T-helper 17 cell (primary cell): Measurements from ENCODE around the gene RAB31. TPM values are rescaled to one million over a fixed set of nuclear protein-coding genes. Genes with fewer than 3 reads are reported as not detected.
"Not testable (repeated sequence)": the region's sequence is repeated elsewhere in the genome, so short reads cannot be mapped to it uniquely, and the experiment has no call there.

Source experiments
- ATAC-seq: fragments of 150-1000 bp; cut with Tn5 transposase; 2 replicates; pipeline ENCODE4 v1.10.0; 2021; ENCODE audit warnings: mild to moderate bottlenecking, moderate library complexity
- DNase-seq, 3 donors: peaks; one replicate each; pipeline versions ENCODE4 v3.0.0 to v3.0.0-alpha.2; 2020 to 2021
- H3K9me3 ChIP-seq: one replicate; pipeline ENCODE4 v1.7.0; 2013; ENCODE audit warnings: low read length, mild to moderate bottlenecking; ENCODE audit not compliant: control insufficient read depth, poor library complexity, severe bottlenecking
- H3K27ac Mint-ChIP-seq: one replicate; pipeline ENCODE4 v1.8.0; 2022; ENCODE audit warnings: mild to moderate bottlenecking, moderate library complexity, mixed read lengths
- H3K27me3 Mint-ChIP-seq: one replicate; pipeline ENCODE4 v1.8.0; 2022; ENCODE audit warnings: mixed read lengths
- H3K36me3 Mint-ChIP-seq: one replicate; pipeline ENCODE4 v1.8.0; 2022; ENCODE audit warnings: low read depth, mixed read lengths
- H3K4me1 Mint-ChIP-seq: one replicate; pipeline ENCODE4 v1.8.0; 2022; ENCODE audit warnings: mild to moderate bottlenecking, mixed read lengths
- H3K4me3 Mint-ChIP-seq: one replicate; pipeline ENCODE4 v1.8.0; 2022; ENCODE audit warnings: mild to moderate bottlenecking, moderate library complexity, mixed read lengths
- total RNA-seq, 4 donors: library from RNA in 2 of 4; stranded (reverse) in 2 of 4; gene quantifications; one replicate each; pipeline ENCODE4 v1.2.3 and lab custom pipeline; 2022 to 2026

RAB31 gene
- total RNA-seq, 2 donors from 2014 or later = 2.9 to 15.6 TPM

GRCh38 chr18:9755615-9756014 lies 47.5 kb downstream of the RAB31 start:
- Mint-ChIP-seq H3K36me3 (no peaks in the 10 kb centered on the region), H3K4me3 (no peak overlapping the region), H3K27me3 (peaks cover 36% of the 10 kb centered on the region), H3K27ac (no peak overlapping the region), H3K4me1 (peaks cover 4% of the 10 kb centered on the region)
- no peaks in the 10 kb centered on the region for H3K9me3 ChIP-seq
- no peak for ATAC-seq
- DNase-seq = no peak

GRCh38 chr18:9756271-9756932 lies 48.3 kb downstream of the RAB31 start:
- no peak for DNase-seq
- Mint-ChIP-seq H3K4me3 (no peak overlapping the region), H3K27me3 (peaks cover 40% of the 10 kb centered on the region), H3K4me1 (peaks cover 4% of the 10 kb centered on the region), H3K36me3 (no peaks in the 10 kb centered on the region), H3K27ac (no peak overlapping the region)
- H3K9me3 ChIP-seq = no peaks in the 10 kb centered on the region
- ATAC-seq = no peak

DNA sequence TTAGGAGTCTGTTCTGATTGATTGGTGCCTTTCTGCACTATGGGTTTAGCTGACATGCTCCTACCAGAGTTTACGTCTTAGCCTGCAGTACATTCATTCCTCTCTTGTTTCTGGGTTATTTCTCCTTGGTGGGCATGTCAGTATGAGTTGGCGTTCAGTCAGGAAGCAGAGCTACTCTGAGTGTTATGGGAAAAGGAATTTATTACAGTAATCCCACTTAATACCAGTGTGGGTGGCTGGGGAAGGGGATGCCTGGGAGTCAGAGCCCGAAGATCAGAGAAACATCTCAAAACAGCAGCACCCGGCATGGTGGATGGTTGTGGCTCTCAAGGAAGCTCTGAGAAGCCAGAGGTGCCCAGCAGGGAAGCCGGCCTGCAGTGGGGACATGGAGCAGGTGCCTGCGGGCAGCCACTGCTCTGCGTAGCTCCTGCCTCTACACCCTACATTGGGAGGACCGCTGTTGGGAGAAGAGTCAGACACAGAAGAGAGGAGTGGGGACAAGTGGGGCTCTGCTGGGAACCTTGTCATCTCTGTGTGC lies 48.9 kb downstream of the RAB31 start:
- H3K4me1 Mint-ChIP-seq = peaks cover 4% of the 10 kb centered on the region
- H3K36me3 Mint-ChIP-seq = no peaks in the 10 kb centered on the region
- no peak for ATAC-seq
- no peak overlapping the region for H3K27ac Mint-ChIP-seq
- no peak overlapping the region for H3K4me3 Mint-ChIP-seq
- no peak for DNase-seq
- peaks cover 39% of the 10 kb centered on the region for H3K27me3 Mint-ChIP-seq
- no peaks in the 10 kb centered on the region for H3K9me3 ChIP-seq

DNA sequence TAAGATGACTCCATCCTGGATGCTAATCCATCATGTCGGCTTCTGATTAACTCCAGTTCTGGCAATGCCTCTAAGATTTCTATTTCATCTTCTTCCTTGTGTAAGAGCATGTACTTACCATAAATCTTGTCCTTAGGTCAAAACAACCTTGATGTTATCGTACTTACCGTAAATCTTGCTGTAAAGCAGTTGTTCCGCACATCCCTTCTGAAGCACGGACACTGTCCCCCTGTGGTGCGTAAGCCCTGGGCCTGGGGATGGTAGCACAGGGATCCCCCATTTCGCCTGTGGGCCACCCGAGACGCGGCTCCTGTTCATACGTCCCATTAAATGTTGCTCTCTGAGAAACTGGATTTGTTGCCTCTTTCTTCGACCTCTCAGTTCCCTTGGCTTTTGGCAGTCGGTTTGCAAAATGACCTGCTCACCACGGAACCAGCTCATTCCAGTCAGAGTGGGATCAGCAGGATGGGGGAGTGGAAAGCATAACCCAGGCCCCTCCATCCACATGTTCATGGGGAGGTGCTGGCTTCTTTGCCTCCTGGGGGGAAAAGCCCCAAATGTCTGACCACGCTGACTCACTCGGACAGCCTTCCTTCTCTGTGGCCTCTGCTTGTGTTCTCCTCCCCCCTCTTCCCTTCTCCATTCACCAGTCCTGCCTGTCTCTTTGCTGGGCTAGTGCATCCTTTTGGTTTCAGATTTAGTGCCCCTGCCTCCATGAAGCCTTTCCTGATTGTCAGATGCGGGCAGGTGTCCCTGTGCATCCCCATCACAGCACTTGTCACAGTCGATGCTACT lies 49.9 kb downstream of the RAB31 start:
- DNase-seq (no peak), ATAC-seq (no peak)
- peaks cover 4% of the 10 kb centered on the region for H3K4me1 Mint-ChIP-seq
- no peaks in the 10 kb centered on the region for H3K9me3 ChIP-seq
- H3K27ac Mint-ChIP-seq = no peak overlapping the region
- H3K4me3 Mint-ChIP-seq = no peak overlapping the region
- no peaks in the 10 kb centered on the region for H3K36me3 Mint-ChIP-seq
- H3K27me3 Mint-ChIP-seq = peaks cover 39% of the 10 kb centered on the region

GRCh38 chr18:9758624-9759075 lies 50.5 kb downstream of the RAB31 start:
- DNase-seq (no peak), ATAC-seq (peak; percentile 12)
- Mint-ChIP-seq H3K4me1 (peaks cover 4% of the 10 kb centered on the region), H3K4me3 (no peak overlapping the region), H3K36me3 (no peaks in the 10 kb centered on the region), H3K27ac (no peak overlapping the region), H3K27me3 (peaks cover 39% of the 10 kb centered on the region)
- H3K9me3 ChIP-seq = no peaks in the 10 kb centered on the region

DNA sequence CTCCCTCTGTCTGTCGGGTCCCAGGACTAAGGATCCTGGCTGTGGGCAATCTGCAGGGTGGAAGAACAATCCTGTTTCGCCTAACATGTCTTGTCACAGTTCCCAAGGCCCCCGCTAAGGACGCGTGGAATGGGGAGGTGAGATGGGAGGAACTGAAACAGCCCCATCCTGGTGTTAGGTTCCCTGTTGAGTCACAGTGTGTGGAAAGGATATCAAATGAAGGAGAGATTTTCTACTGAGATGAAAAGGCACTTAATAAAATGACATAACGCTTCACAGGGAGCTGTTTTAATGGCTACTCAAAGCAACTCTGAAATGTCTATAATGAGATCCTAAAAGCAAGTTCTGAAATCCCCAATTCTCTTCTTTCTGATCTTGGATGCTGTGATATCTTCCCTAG lies 52.5 kb downstream of the RAB31 start:
- no peaks in the 10 kb centered on the region for H3K9me3 ChIP-seq
- Mint-ChIP-seq H3K36me3 (no peaks in the 10 kb centered on the region), H3K27me3 (peaks cover 46% of the 10 kb centered on the region), H3K27ac (no peak overlapping the region), H3K4me3 (no peak overlapping the region), H3K4me1 (peaks cover 4% of the 10 kb centered on the region)
- DNase-seq (no peak), ATAC-seq (no peak)

- no peaks in the 10 kb centered on the region for H3K36me3 Mint-ChIP-seq
- H3K27me3 Mint-ChIP-seq = peaks cover 53% of the 10 kb centered on the region
- no peak overlapping the region for H3K27ac Mint-ChIP-seq
- no peaks in the 10 kb centered on the region for H3K9me3 ChIP-seq
- ATAC-seq = no peak
- peaks cover 4% of the 10 kb centered on the region for H3K4me1 Mint-ChIP-seq
- no peak overlapping the region for H3K4me3 Mint-ChIP-seq
- no peak for DNase-seq
Observed at GRCh38 chr18:9762526-9762925, 54.4 kb downstream of the RAB31 start.

DNA sequence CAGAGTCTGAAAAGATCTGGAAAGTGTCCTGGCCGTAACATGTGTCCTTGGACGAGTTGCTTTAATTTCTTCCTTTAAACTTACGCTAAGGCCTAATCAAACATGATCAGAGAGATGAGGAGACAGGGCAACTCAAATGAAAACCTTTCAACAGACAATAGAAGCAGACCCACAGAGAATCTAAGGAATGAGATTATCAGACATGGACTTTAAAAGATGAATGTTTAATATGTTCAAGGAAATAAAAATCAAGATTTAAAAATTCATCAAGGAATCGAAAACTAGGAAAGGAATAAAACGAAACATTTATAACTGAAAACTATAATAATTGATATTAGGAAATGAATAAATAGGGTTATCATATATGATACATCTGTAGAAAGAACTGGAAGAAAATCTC lies 55.1 kb downstream of the RAB31 start:
- ATAC-seq (no peak), DNase-seq (no peak)
- no peaks in the 10 kb centered on the region for H3K9me3 ChIP-seq
- Mint-ChIP-seq H3K27ac (no peak overlapping the region), H3K27me3 (peaks cover 46% of the 10 kb centered on the region), H3K36me3 (no peaks in the 10 kb centered on the region), H3K4me1 (peaks cover 4% of the 10 kb centered on the region), H3K4me3 (no peak overlapping the region)

DNA sequence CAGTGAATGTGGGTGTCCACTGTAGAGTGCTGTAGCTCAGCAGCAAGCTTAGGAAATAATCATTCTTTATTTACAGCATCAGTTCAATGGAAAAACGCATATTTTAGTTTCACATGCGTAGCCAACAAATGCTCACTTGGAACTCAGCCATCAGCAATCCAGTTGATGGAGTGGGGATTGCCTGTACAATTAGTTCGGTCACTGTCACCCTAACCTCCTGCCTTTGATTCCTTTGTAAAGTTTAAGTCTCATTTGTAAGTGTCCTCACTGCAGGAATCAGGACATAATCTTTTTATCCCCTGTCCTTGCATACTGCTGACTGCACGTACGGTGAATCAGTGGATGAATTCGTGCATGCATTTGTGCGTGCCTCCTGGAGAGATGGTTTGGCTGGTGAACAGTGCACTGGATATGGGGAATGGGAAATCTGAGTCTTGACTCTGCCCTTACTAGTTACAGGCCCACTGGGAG lies 55.9 kb downstream of the RAB31 start:
- Mint-ChIP-seq H3K36me3 (no peaks in the 10 kb centered on the region), H3K27me3 (peaks cover 38% of the 10 kb centered on the region), H3K4me3 (no peak overlapping the region), H3K4me1 (no peaks in the 10 kb centered on the region), H3K27ac (no peak overlapping the region)
- DNase-seq (no peak), ATAC-seq (no peak)
- H3K9me3 ChIP-seq = no peaks in the 10 kb centered on the region

DNA sequence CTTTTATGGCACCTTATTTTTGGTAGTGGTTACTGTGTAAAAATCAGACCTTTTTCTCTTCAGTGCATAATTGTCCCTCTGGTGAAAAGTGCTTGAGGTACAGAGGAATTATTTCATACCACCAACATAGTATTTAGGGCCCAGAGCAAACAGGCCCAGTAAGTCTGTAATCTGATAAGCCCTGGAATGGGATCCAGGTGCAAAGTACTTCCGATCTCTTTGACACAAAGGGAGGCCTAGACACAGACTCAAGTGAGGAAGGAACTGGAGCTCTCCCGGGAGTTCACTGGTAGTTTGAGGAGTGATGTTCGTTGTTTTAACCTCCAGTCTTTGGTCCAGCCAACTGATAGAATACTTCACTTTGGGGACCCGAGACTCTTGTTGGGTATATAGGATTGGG lies 57.4 kb downstream of the RAB31 start:
- DNase-seq (no peak), ATAC-seq (no peak)
- no peak overlapping the region for H3K27ac Mint-ChIP-seq
- H3K36me3 Mint-ChIP-seq = no peaks in the 10 kb centered on the region
- no peak overlapping the region for H3K4me3 Mint-ChIP-seq
- H3K27me3 Mint-ChIP-seq = peaks cover 32% of the 10 kb centered on the region
- H3K4me1 Mint-ChIP-seq = no peaks in the 10 kb centered on the region
- no peaks in the 10 kb centered on the region for H3K9me3 ChIP-seq

DNA sequence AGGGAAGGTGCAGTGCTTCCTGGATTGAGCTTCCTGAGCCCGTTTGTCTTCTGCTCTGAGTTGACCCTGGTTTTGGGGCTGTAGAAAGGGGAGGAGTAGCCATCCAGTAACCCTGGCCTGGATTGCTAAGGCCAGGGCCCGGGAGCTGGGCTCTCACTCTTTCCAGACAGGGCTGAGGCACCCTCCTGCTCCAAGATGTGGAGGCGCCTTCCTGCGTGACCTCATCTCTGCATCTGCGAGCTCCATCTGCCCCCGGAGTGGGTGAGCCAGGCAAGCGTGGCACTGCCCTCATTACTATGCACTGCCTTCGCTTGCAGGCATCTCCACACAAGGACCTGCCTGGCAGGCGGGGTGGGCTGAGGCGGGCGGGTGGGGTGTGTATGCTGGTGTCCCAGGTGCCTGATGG lies 58.0 kb downstream of the RAB31 start:
- DNase-seq = no peak
- no peak overlapping the region for H3K4me3 Mint-ChIP-seq
- H3K4me1 Mint-ChIP-seq = no peaks in the 10 kb centered on the region
- no peaks in the 10 kb centered on the region for H3K36me3 Mint-ChIP-seq
- no peaks in the 10 kb centered on the region for H3K9me3 ChIP-seq
- peaks cover 26% of the 10 kb centered on the region for H3K27me3 Mint-ChIP-seq
- no peak for ATAC-seq
- no peak overlapping the region for H3K27ac Mint-ChIP-seq

DNA sequence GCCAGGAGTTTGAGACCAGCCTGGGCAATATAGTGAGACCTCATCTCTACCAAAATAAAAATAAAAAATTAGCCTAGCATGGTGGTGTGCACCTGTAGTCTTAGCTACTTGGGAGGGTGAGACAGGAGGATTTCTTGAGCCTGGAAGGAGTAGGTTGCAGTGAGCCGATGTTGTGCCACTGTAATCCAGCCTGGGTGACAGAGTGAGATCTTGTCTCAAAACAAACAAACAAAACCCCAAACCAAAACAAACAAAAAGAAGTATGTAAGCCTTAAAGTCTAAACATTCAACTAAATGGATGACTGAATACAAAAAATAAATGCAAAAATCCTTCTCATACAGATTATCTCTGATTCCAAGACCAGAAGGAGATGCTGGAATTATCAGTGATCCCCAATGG lies 58.6 kb downstream of the RAB31 start:
- Mint-ChIP-seq H3K4me3 (no peak overlapping the region), H3K4me1 (peaks cover 4% of the 10 kb centered on the region), H3K27me3 (peaks cover 25% of the 10 kb centered on the region), H3K36me3 (no peaks in the 10 kb centered on the region), H3K27ac (no peak overlapping the region)
- DNase-seq (no peak), ATAC-seq (no peak)
- no peaks in the 10 kb centered on the region for H3K9me3 ChIP-seq

GRCh38 chr18:9768071-9768691 lies 60.1 kb downstream of the RAB31 start:
- H3K27me3 Mint-ChIP-seq = peaks cover 39% of the 10 kb centered on the region
- H3K27ac Mint-ChIP-seq, H3K4me1 Mint-ChIP-seq, H3K36me3 Mint-ChIP-seq, H3K9me3 ChIP-seq, H3K4me3 Mint-ChIP-seq, ATAC-seq, DNase-seq: not testable (repeated sequence)
